ENCODE results near the gene MARK2. TPM values are rescaled to one million over a fixed set of nuclear protein-coding genes. Genes with fewer than 3 reads are reported as not detected.

MARK2 gene
- total RNA-seq, 2 donors from 2014 or later = 39.7 to 39.8 TPM

- WGBS, 2 experiments (ENCODE audit: insufficient coverage in 1 of 2, insufficient read length in 1 of 2) = 98 to 99% methylated on average over 5 to 6 of the region's 6 CpGs
- H3K9me3 Mint-ChIP-seq = no peaks in the 10 kb centered on the region
- peaks cover 56% of the 10 kb centered on the region for H3K36me3 ChIP-seq (ENCODE audit: control insufficient read depth, insufficient read depth, low read length)
- peaks cover 26% of the 10 kb centered on the region for H3K4me1 Mint-ChIP-seq
- no peak overlapping the region for H3K27ac Mint-ChIP-seq
- H3K9ac ChIP-seq (ENCODE audit: extremely low read depth, low read length, poor library complexity, severe bottlenecking) = no peak overlapping the region
- H3K4me3 Mint-ChIP-seq = no peak overlapping the region
- H3K9me3 ChIP-seq (ENCODE audit: control insufficient read depth, low read length) = no peaks in the 10 kb centered on the region
- no peak overlapping the region for H3K27ac ChIP-seq (ENCODE audit: low read depth, low read length)
- no peak for TF ChIP-seq CTCF (conservative IDR thresholded peaks at IDR 0.05)
- peaks cover 53% of the 10 kb centered on the region for H3K36me3 Mint-ChIP-seq (ENCODE audit: low read depth)
- no peak for DNase-seq
- no peak overlapping the region for H3K4me3 ChIP-seq (ENCODE audit: low read length)
- no peaks in the 10 kb centered on the region for H3K27me3 ChIP-seq (ENCODE audit: control insufficient read depth, insufficient read depth, low read length, poor library complexity, severe bottlenecking)
- no peaks in the 10 kb centered on the region for H3K27me3 Mint-ChIP-seq (ENCODE audit: insufficient read depth)
- peaks cover 4% of the 10 kb centered on the region for H3K4me1 ChIP-seq (ENCODE audit: control insufficient read depth, insufficient read depth, low read length)
Measured at GRCh38 chr11:63816166-63816565, 22.7 kb upstream of the MARK2 start.

GRCh38 chr11:63816732-63817131 lies 22.2 kb upstream of the MARK2 start:
- Histone ChIP-seq H3K4me3 (ENCODE audit: low read length) (no peak overlapping the region), H3K27ac (ENCODE audit: low read depth, low read length) (no peak overlapping the region), H3K27me3 (ENCODE audit: control insufficient read depth, insufficient read depth, low read length, poor library complexity, severe bottlenecking) (no peaks in the 10 kb centered on the region), H3K4me1 (ENCODE audit: control insufficient read depth, insufficient read depth, low read length) (peaks cover 4% of the 10 kb centered on the region), H3K36me3 (ENCODE audit: control insufficient read depth, insufficient read depth, low read length) (peaks cover 62% of the 10 kb centered on the region), H3K9me3 (ENCODE audit: control insufficient read depth, low read length) (no peaks in the 10 kb centered on the region), H3K9ac (ENCODE audit: extremely low read depth, low read length, poor library complexity, severe bottlenecking) (no peak overlapping the region)
- H3K4me3 Mint-ChIP-seq = no peak overlapping the region
- H3K4me1 Mint-ChIP-seq = peaks cover 21% of the 10 kb centered on the region
- H3K9me3 Mint-ChIP-seq = no peaks in the 10 kb centered on the region
- no peak for TF ChIP-seq CTCF (conservative IDR thresholded peaks at IDR 0.05)
- peaks cover 59% of the 10 kb centered on the region for H3K36me3 Mint-ChIP-seq (ENCODE audit: low read depth)
- WGBS, 2 experiments (ENCODE audit: insufficient coverage in 1 of 2, insufficient read length in 1 of 2) = 100% methylated on average over 2 to 3 of the region's 3 CpGs
- no peaks in the 10 kb centered on the region for H3K27me3 Mint-ChIP-seq (ENCODE audit: insufficient read depth)
- no peak overlapping the region for H3K27ac Mint-ChIP-seq
- no peak for DNase-seq

GRCh38 chr11:63817758-63818498 lies 21.0 kb upstream of the MARK2 start:
- TF ChIP-seq CTCF (conservative IDR thresholded peaks at IDR 0.05) = no peak
- Histone ChIP-seq H3K9me3 (ENCODE audit: control insufficient read depth, low read length) (no peaks in the 10 kb centered on the region), H3K36me3 (ENCODE audit: control insufficient read depth, insufficient read depth, low read length) (peaks cover 73% of the 10 kb centered on the region), H3K27me3 (ENCODE audit: control insufficient read depth, insufficient read depth, low read length, poor library complexity, severe bottlenecking) (no peaks in the 10 kb centered on the region), H3K4me1 (ENCODE audit: control insufficient read depth, insufficient read depth, low read length) (peaks cover 4% of the 10 kb centered on the region), H3K27ac (ENCODE audit: low read depth, low read length) (no peak overlapping the region), H3K4me3 (ENCODE audit: low read length) (no peak overlapping the region), H3K9ac (ENCODE audit: extremely low read depth, low read length, poor library complexity, severe bottlenecking) (no peak overlapping the region)
- Mint-ChIP-seq H3K9me3 (no peaks in the 10 kb centered on the region), H3K36me3 (ENCODE audit: low read depth) (peaks cover 70% of the 10 kb centered on the region), H3K27me3 (ENCODE audit: insufficient read depth) (no peaks in the 10 kb centered on the region), H3K4me3 (no peak overlapping the region), H3K4me1 (peaks cover 13% of the 10 kb centered on the region), H3K27ac (no peak overlapping the region)
- DNase-seq = no peak
- WGBS, 2 experiments (ENCODE audit: insufficient coverage in 1 of 2, insufficient read length in 1 of 2) = 95 to 96% methylated on average over 20 to 27 of the region's 27 CpGs

Measured in endodermal cell (in vitro differentiated cells).